DOHH2 (cell line): ENCODE results near the gene PIBF1.

Experiments used
- H3F3A ChIP-seq: fragments of 200-600 bp; sonication (generic), shearing (Covaris generic); 2 replicates; pipeline ENCODE4 v1.6.0; 2016; ENCODE audit warnings: antibody characterized with exemption, mild to moderate bottlenecking; ENCODE audit not compliant: control insufficient read depth, insufficient read depth
- H3K27ac ChIP-seq: fragments of 200-600 bp; sonication (generic); 2 replicates; pipeline ENCODE4 v1.5.1; 2014; ENCODE audit warnings: low read depth, mild to moderate bottlenecking, low read length, moderate library complexity
- H3K27me3 ChIP-seq: fragments of 200-600 bp; sonication (generic); 2 replicates; pipeline ENCODE4 v1.6.1; 2014; ENCODE audit warnings: mild to moderate bottlenecking, low read length, mixed read lengths; ENCODE audit not compliant: control insufficient read depth
- H3K36me3 ChIP-seq: fragments of 200-600 bp; sonication (generic); 2 replicates; pipeline ENCODE4 v1.6.1; 2014; ENCODE audit warnings: mild to moderate bottlenecking, low read length, moderate library complexity, mixed read lengths; ENCODE audit not compliant: control insufficient read depth
- H3K4me1 ChIP-seq: fragments of 200-600 bp; sonication (generic); 2 replicates; pipeline ENCODE4 v1.6.1; 2014; ENCODE audit warnings: mild to moderate bottlenecking, low read length, mixed read lengths; ENCODE audit not compliant: control insufficient read depth
- H3K4me2 ChIP-seq: fragments of 200-600 bp; sonication (generic); 2 replicates; pipeline ENCODE4 v1.6.0; 2014; ENCODE audit warnings: mild to moderate bottlenecking, low read length, moderate library complexity
- H3K4me3 ChIP-seq: fragments of 200-600 bp; sonication (generic); 2 replicates; pipeline ENCODE4 v1.5.1; 2014; ENCODE audit warnings: mild to moderate bottlenecking, low read length, mixed read lengths
- H3K79me2 ChIP-seq: fragments of 200-600 bp; sonication (generic); 2 replicates; pipeline ENCODE4 v1.6.1; 2014; ENCODE audit warnings: mild to moderate bottlenecking, low read length, mixed read lengths; ENCODE audit not compliant: control insufficient read depth
- H3K9me2 ChIP-seq: fragments of 200-600 bp; sonication (generic); replicated peaks from 2 replicates; pipeline ENCODE4 v1.6.1; 2014; ENCODE audit warnings: mild to moderate bottlenecking, low read length, mixed read lengths; ENCODE audit not compliant: control insufficient read depth
- H3K9me3 ChIP-seq: fragments of 200-600 bp; sonication (generic); 2 replicates; pipeline ENCODE4 v1.6.1; 2014; ENCODE audit warnings: antibody characterized with exemption, low read length, mixed read lengths; ENCODE audit not compliant: control insufficient read depth, insufficient read depth
- H4K20me1 ChIP-seq: fragments of 200-600 bp; sonication (generic); 2 replicates; pipeline ENCODE4 v1.6.0; 2014; ENCODE audit warnings: low read depth, mild to moderate bottlenecking, antibody characterized with exemption, low read length, moderate library complexity; ENCODE audit not compliant: control insufficient read depth, insufficient read depth
- CTCF ChIP-seq: fragments of 200-600 bp; sonication (generic); IDR thresholded peaks from one replicate; pipeline ENCODE4 v1.5.1; 2014; ENCODE audit warnings: antibody characterized with exemption, mild to moderate bottlenecking, low read depth, low read length; ENCODE audit not compliant: poor library complexity, severe bottlenecking
- EZH2phosphoT487 ChIP-seq: fragments of 200-600 bp; sonication (generic); IDR thresholded peaks from 2 replicates; pipeline ENCODE4 v1.6.1; 2017; ENCODE audit warnings: borderline replicate concordance, mild to moderate bottlenecking, antibody characterized with exemption, low read length, moderate library complexity, mixed read lengths

The PIBF1 gene

GRCh38 chr13:72952529-72953141 lies 170.7 kb downstream of the PIBF1 start:
- Histone ChIP-seq H3K4me3 (no peak overlapping the region), H3K9me3 (no peaks in the 10 kb centered on the region), H3K79me2 (no peaks in the 10 kb centered on the region), H3F3A (no peaks in the 10 kb centered on the region), H3K27me3 (no peaks in the 10 kb centered on the region), H3K9me2 (no peaks in the 10 kb centered on the region), H3K4me2 (no peak overlapping the region), H3K4me1 (no peaks in the 10 kb centered on the region), H3K36me3 (no peaks in the 10 kb centered on the region), H4K20me1 (no peaks in the 10 kb centered on the region), H3K27ac (no peak overlapping the region)
- TF ChIP-seq EZH2phosphoT487, result no peak
- no peak for TF ChIP-seq CTCF

- H3F3A ChIP-seq, result no peaks in the 10 kb centered on the region
- no peaks in the 10 kb centered on the region for H3K9me3 ChIP-seq
- no peak overlapping the region for H3K4me2 ChIP-seq
- H3K27ac ChIP-seq, result no peak overlapping the region
- H3K9me2 ChIP-seq, result no peaks in the 10 kb centered on the region
- no peaks in the 10 kb centered on the region for H4K20me1 ChIP-seq
- H3K36me3 ChIP-seq, result no peaks in the 10 kb centered on the region
- no peaks in the 10 kb centered on the region for H3K27me3 ChIP-seq
- no peaks in the 10 kb centered on the region for H3K79me2 ChIP-seq
- no peaks in the 10 kb centered on the region for H3K4me1 ChIP-seq
- H3K4me3 ChIP-seq, result no peak overlapping the region
- TF ChIP-seq CTCF, result no peak
- TF ChIP-seq EZH2phosphoT487, result no peak
Observed at GRCh38 chr13:72953391-72953965, 171.5 kb downstream of the PIBF1 start.

GRCh38 chr13:72959643-72960042 lies 177.7 kb downstream of the PIBF1 start:
- Histone ChIP-seq H3K4me3 (no peak overlapping the region), H3F3A (no peaks in the 10 kb centered on the region), H3K9me3 (no peaks in the 10 kb centered on the region), H3K4me2 (no peak overlapping the region), H3K4me1 (no peaks in the 10 kb centered on the region), H3K36me3 (no peaks in the 10 kb centered on the region), H3K27me3 (no peaks in the 10 kb centered on the region), H4K20me1 (no peaks in the 10 kb centered on the region), H3K9me2 (no peaks in the 10 kb centered on the region), H3K27ac (no peak overlapping the region), H3K79me2 (no peaks in the 10 kb centered on the region)
- TF ChIP-seq CTCF, result no peak
- no peak for TF ChIP-seq EZH2phosphoT487
